Right lung (tissue), 5 donors: ENCODE data around the gene BANF2. TPM values are rescaled to one million over a fixed set of nuclear protein-coding genes. Genes with fewer than 3 reads are reported as not detected.

ENCODE experiments used
- DNase-seq, 2 donors: peaks; one replicate each; pipeline ENCODE4 v3.0.0-alpha.2; 2013
- polyA plus RNA-seq, 5 donors: library from polyadenylated mRNA; unstranded; fragments of 120-200 nt; gene quantifications; one replicate each; pipeline versions ENCODE4 v1.2.1 to v1.2.3, GENCODE V29; 2013; ENCODE audit warnings: inconsistent platforms in 1 of 5, low replicate concordance in 1 of 5; ENCODE audit not compliant: insufficient read length in 5 of 5, insufficient read depth in 1 of 5

Gene BANF2
- polyA plus RNA-seq, 5 donors, result not detected

DNA sequence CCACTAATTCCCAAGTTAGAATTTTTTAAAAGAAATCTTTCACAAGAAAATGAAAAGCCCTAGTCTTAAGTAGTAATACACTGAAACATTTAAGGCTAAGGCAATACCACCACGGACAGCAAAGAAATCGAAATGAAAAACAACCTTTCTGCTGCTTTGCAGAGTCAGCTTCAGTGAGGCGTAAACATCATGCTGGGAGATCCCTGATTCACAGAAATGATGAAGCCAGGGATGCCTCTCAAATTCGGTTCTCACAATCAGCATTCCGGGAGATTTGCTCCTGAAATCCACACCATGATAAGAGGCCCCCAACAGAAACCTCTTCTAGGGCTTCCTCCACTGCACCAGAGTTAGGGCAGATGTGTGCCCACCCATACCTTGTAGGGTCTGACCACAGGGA, 36.3 kb upstream of the BANF2 start:
- DNase-seq, result no peak

GRCh38 chr20:17664025-17664633, 35.6 kb upstream of the BANF2 start:
- no peak for DNase-seq

GRCh38 chr20:17665756-17666155, 34.0 kb upstream of the BANF2 start:
- no peak for DNase-seq

DNA sequence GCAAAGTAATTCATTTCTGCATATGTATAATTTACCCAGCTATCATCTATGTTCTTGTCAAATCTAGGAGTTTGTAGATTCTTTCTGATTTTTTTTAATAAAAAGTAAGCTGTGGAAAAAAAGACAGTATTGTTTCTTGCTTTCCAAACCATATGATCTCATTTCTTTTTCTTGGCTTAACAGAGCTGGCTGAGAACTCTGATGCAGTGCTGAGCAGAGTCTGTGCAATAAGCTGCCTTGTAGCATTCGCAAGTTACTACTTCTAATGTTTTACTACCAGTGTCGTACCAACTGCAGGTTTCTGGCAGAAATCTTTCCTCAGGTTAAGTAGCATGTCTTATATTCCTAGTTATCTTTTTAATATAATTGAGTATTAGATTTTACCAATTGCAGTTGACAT, 33.3 kb upstream of the BANF2 start:
- DNase-seq, result no peak

DNA sequence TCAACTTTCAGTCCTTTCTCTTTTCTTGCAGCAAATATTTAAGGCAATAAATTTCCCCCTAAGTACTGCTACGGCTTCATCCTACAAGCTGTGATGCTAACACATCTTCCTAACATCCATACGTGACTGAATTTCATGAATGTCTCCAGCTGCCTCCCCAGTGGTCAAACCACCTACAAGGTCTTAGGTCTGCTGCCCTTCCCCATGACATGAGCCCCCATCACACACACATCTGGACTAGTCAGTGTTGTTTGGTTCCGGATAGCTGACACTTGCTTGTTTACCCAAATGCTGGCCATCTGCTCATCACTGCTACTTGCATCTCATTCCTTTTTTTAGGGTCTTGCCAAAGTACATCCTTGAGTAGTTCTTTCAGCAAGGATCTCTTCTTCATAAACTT, 32.3 kb upstream of the BANF2 start:
- no peak for DNase-seq

DNA sequence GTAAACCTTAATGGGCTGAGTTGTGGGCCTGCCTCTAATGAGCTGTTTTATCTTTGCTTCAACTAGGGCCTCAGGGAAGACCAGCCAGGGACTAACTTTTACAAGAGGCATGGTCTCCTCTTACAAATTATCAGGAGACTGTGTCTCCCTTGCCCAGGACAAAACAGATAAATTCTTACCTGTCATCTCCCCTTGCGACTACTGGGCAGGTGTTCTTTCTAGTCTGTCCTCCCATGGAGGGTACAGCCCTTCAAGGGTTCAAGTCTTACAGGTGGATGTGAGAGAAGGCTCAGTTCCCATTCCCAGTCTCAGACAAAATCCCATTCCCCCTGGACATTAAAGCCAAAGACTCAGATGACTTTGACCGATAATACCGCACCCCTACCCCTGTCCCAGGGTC, 31.3 kb upstream of the BANF2 start:
- DNase-seq, result no peak

- no peak for DNase-seq
Measured at GRCh38 chr20:17669306-17669931, 30.3 kb upstream of the BANF2 start.

GRCh38 chr20:17671011-17671410, 28.8 kb upstream of the BANF2 start:
- no peak for DNase-seq

- DNase-seq, result no peak
Measured at GRCh38 chr20:17671565-17671964, 28.2 kb upstream of the BANF2 start.

GRCh38 chr20:17673084-17673483, 26.7 kb upstream of the BANF2 start:
- DNase-seq, result no peak

DNA sequence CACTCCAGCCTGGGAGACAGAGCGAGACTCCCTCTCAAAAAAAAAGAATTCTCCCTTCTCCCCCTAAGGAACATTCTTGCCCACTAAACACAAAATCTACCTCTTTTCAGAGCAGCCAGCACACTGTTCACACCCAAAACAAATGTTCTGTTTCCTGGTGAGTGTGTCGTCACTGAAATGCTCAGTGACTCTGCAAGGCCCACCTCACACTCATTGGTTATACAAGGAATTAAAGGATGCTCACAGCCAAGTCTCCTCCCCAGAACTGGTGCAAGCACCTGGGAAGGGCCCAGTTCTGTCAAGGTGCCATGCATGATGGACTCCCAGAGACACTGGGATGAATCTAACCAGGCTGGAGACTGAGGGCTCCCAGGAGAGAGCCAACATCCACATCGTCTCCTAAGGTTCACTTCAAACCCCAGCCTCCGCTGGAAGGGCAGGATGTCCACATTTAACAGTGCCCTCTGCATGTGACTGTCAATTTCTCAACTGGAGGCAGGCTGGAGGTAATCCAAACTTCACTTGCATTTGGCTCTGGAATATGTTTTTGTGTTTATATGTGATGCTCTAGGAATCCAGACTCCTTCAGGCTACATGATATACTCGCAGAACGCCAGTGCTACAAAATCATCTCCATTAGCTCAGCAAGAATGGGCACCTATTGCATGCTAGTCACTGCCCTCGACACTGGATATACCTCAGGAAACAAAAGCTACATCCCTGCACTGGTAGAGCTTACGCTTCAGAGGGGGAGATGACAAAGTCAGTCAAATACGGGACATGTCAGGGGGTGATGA, 24.8 kb upstream of the BANF2 start:
- DNase-seq, result no peak

GRCh38 chr20:17675519-17676377, 24.0 kb upstream of the BANF2 start:
- no peak for DNase-seq

DNA sequence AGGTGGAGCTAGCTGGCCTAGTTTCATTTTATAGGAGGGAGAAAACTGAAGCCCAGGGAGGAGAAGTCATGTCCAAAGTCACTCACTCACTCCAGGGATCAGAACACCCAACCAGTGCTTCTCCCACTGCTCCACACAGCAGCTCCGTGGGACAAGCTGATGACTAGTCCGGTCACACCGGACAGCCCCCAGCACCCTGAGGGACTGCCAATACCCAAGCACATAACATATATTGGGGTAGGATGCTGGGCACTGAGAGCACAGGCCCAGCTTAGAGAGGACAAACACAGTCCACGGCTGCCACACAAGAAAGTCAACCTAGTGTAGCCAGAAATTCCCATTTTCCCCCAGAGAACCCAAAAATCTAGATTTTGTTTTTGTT, 23.4 kb upstream of the BANF2 start:
- DNase-seq, result no peak

DNA sequence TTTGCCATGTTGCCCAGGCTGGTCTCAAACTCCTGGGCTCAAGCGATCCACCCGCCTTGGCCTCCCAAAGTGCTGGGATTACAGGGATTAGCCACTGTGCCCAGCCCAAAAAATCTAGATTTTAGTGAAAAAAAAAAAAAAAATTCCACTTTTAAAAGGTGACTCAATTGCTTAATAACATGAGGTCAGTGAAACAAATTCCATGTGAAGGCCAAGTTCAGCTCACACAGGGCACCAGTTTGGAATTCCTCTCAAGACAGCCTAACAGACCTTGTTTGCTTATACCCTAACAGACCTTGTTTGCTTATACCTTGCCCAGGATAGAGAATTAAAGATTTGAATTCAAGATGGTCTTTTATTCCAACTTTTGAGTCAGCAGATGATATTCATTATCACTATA, 22.8 kb upstream of the BANF2 start:
- no peak for DNase-seq

DNA sequence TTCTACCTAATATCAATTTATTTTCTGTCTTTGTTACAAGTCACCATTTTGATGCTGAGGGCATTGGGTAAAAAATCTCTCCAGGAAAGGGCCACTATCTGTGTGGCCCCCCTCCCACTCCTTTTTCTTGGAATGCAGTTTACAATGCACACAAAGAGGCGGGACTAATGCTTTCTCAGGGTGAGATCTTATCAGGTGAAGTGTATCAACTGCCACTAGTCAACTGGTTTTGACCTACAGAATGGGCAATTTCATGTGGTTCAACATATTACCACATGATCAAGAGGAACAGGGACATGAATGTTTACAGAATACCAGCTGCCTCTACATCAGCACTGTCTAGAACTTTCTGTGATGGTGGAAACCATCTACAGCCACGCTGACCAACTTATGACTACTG, 21.5 kb upstream of the BANF2 start:
- DNase-seq, result no peak

DNA sequence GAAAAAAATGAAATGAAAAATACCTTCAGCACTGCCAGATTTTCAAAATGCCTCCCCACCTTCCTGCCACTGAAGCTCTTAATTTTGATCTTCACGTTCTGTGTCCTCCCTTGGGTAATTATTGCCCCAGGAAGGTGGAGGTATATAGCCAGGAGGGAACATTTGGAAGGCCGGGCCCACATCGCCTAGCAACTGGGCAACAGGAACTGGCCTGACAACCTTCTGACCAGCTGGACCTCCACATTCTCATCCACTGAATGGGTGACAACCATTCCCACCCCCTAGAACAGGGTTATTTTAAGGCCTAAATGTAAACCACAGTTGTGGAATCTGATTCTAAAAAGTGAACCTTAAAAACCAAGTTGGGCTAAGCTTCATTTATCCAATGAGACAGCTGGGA, 20.9 kb upstream of the BANF2 start:
- no peak for DNase-seq

DNA sequence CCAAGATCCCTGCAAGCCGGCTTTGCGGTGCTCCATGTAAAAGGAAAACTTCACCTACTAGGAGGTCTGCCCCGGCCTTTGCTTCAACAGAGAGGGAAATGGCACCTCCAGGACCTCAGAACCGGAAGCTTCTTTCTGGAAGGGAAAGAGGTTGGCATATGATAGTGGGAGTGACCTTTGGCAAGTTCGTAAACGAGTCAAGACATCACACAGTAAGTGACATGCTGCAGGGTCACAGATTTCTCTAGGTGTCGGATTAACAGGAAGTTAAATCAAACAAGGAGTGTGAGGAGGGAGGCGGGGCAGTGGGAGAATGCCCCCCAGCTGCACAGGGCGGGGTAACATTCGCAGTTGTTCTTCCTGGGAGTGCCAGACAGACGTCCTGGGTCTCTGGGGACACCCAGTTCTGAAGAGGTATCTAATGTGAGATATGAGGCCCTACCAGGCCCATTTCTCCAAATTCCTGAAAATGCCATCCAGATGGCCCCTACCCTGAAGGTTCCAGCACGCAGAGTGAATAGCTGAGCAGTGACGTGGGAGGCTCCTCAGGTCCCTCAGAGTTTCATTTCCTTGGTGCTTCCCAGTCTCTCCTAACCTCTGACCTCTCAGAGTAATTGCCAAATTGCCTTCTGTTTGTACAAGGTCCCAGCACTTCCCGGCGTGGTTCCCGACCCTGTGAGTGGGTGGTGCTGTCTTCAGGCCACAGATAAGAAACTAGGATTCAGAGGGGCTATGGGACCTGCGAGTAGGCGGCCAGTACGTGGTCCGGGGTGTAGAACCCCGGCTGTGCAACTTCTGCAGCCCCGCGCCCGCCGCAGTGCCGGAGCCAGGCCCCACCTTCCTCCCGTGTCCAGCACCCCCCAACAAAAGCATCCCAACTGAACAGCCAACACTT, 19.6 kb upstream of the BANF2 start:
- peak in 1 of 2 donors; percentile 38 for DNase-seq

GRCh38 chr20:17680836-17681725, 18.7 kb upstream of the BANF2 start:
- peak; percentile 70 to 75 for DNase-seq

DNA sequence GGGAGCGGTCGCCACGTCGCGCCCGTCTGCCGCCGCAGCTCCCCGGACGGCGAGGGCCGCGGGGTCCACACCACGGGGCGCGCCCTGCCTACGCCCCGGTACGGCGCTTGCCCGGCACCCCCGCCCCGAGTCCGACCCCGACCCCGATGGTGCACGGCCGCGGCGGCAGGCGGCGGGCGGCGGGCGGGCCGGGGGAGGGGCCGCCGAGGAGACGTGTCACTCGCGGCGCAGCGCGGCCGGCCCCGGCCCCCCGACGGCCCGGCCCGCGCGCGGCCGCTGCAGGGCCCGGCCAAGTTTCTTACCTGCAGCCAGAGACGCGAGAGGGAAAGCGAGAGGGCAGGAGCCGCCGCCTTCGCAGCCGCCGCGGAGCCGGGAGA, 18.1 kb upstream of the BANF2 start:
- DNase-seq, result no peak
